HG02981 (cell line): ENCODE measurements around the gene UVSSA.
"Not testable (repeated sequence)": the region's sequence is repeated elsewhere in the genome, so short reads cannot be mapped to it uniquely, and the experiment has no call there.

Source experiments
- ATAC-seq: cut with Tn5 transposase; IDR thresholded peaks from one replicate; pipeline ENCODE4 v1.9.1; 2021; ENCODE audit warnings: mild to moderate bottlenecking, moderate library complexity; ENCODE audit not compliant: unreplicated experiment

UVSSA gene

DNA sequence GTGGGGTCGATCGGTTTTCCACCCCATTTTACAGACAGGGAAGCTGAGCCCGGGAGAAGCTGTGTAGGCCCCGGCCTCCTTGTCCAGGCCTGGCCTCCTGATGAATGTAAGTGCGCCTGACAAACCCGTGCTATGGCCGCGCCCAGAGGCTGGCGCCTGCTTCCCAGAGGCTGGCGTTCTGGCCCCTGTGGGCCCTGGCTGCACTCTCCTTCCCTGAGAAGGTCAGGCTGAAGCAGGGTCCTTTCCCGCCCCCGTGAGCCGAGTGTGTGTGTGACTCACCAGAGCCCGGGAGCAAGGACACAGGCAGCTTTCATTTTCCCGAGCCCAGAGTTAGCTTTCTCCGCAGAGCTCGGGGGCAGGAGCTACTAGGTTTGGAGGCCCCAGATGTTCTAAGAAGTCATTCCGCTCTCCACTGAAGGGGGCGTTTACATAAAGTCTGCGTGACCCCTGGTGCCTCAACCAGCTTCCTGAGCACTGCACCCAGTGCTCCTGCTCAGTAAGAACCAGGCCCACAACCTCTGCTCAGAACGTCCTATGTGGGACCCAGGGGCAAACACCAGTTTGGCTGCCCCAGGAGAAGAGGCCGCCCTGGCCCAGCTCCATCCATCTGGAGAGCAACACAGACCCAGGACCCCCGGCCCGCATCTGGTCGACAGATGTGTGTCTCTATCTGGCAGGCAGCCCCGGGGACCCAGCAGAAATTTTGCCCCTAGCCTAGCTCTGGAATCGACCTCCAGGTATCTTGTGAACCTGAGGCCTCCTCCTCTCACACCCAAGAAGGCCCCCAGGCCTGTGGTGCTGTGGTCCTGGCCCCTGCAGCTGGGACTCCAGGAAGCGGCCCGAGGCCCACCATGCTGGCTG is 13.6 kb downstream of the UVSSA start:
- ATAC-seq: no peak

DNA sequence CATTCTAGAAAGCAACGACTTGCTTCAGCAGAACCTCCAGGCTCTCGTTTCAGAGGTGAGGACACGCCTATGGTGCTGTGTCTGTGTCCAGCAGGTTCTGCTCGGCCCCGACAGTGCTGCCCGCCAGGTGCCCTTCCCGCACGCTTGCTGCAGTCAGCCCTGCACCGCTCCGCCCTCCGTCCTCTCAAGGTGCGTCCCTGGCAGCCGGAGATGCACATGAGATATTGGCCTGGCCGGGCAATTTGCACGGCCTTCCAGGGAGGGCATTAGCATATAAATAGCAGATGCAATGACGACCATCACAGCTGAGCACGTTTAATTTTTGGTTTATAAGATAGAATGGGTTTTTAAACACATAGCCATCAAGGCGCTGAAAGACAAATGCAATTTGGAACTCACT is 14.4 kb downstream of the UVSSA start:
- no peak for ATAC-seq

DNA sequence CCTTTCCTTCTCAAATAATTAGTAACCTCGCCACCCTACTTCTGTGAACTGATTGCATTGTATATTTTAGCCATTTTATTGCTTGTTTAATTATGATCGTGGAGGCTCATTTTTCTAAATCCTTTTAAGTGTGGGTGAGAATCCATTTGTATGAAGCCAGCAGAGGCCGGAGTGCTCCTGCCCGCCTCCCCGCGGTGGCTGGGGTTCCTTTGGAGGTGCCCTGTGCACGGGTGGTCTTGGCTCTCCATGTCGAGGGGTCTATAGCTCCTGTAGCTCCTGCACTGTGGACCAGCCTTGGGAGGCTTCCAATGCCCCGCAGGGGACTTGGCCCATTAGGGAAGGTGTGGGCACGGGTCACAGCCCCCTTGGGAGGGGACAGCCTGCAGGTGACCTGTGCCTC is 15.0 kb downstream of the UVSSA start:
- no peak for ATAC-seq

DNA sequence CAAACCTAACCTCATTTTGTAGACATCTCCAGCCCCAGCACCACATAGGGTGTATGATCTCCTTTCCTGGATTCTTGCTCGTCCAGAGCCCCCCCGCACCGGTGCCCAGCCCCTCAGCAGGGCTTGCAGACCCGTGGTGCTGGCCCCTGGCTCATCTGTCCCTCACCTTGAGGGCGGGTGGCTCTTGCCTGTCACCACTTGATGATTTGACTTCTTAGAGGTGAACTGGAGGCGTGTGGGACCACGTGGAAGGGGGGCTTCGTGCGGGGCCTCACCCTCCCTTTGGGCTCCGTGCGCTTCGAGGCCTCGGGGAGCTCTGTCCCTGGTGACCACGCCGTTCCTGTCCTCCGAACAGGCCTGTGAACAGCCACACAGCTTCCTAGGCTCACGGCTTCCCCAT is 15.5 kb downstream of the UVSSA start:
- no peak for ATAC-seq

DNA sequence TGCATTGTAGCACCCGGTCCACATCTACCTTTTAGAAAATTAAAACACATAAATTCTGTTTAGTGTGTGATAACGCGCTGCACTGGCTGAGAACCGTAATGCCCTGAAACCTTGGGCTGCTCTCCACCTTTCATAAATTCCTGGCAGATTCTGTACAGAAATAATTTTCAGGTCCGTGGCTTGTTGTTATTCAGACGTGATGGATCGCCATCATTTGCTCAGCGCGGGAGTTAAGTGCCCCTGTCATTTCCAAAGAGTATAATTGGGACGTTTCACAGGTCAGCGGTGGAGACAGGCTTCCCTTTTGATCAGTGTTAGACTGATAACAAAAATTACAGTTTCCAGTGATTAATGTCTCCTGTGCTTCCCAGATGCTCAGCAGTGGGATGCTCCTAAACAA is 16.5 kb downstream of the UVSSA start:
- no peak for ATAC-seq

DNA sequence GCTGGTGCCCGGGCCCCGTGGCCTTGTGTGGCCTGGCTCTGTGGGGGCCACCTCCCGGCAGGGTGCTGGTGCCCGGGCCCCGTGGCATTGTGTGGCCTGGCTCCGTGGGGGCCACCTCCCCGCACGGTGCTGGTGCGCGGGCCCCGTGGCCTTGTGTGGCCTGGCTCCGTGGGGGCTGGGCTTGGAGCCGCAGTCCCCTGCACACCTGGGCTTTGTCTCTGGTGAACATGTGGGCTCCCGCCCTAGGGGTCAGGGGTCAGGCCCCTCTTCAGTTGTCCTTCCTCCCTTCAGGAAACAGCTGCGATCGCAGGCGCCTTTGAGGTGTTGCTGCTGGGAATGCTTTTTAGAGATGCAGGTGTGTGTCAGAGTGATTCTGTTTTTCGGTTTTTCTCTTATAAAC is 17.2 kb downstream of the UVSSA start:
- no peak for ATAC-seq

DNA sequence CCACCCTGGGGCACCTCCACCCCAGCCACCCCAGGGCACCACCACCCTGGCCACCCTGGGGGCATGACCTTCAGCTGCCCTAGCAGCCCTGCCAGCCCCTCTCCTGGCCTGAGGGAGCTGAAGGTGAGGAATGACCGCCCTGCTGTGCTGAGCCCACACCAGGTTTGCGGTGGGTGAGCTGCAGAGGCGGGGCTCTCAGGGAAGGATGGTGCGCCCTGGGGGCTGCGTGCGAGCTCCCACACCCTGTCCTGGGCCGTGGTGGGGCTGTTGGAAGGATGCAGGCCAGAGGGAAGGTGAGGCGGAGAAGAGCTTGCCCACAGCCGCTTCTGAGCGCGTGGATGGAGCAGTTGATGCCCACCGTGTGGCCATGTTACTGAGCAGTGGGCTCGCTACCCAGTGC is 17.7 kb downstream of the UVSSA start:
- no peak for ATAC-seq

DNA sequence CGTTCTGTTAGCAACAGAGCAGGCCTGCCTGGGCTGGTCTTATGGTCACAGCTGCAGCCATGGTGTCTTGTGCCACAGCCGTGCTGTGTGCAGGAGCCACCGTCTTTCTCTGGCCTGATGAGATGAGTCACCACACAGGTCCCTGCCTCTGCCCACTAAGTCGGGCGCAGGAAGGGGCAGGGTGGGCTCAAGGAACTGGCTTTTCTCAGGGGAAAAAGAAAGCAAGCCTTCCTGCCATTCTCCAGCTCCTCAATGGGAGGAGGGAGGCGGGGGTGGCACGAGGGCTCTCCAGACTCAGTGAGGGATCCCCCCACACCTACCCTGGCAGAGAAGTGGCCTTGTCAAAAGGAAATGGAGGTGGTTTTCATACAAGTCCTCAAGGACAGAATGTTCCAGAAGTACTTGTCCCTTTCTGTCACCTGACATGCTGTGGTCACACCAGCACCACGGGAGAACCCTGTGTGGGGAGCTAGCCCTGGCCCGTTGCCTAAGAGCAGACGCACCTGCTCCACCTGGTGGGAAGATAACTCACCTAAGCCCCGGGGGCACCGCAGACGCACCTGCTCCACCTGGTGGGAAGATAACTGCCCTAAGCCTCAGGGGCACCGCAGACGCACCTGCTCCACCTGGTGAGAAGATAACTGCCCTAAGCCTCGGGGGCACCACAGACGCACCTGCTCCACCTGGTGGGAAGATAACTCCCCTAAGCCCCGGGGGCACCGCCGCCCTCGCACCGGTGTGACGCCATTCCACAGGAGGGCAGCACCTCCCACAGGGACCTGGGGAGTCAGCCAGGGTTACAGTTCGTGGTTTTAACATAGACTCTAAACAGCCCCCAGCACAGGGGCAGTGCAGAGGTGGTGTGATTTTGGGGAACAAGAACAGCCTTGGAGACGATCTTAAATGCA is 18.5 kb downstream of the UVSSA start:
- no peak for ATAC-seq

DNA sequence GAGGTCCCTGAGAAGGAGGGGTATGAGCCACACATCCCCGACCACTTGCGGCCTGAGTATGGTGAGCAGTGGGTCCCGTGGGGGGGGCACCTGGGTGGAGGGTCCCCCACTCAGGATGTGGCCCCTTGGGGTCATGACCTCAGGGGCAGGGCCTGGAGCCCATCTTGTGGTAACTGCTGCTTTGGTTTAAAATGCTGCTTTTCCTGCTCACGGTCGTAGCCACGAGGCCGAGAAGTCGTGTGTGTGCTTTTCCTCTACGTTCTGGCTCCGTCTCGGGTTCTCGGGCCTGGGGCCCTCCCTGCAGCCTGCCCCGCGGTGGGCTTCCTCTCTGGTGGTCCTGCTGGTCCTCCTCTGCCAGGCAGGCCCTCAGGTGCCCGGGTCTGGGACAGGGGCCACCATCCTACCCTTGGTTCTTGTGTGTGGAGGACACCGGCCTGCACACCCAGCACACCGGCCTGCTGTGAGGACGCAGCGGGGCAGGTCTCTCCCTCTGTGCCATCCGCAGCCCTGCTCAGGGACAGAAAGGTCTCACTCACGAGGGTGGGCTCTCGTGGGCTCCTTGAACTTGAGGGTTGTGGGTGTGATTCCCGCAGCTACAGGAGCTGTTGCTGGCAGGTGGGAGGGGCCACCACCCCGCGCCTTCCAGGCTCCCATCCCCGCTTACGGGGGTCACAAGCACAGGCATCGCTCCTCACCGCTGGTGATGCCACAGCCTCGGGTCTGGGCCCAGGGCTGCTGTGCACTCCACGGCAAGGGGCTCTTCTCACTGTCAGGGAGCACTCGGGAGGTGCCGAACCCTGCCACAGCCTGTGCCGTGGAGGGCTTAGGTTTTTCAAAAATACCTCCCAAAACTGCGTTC is 19.6 kb downstream of the UVSSA start:
- ATAC-seq: no peak

DNA sequence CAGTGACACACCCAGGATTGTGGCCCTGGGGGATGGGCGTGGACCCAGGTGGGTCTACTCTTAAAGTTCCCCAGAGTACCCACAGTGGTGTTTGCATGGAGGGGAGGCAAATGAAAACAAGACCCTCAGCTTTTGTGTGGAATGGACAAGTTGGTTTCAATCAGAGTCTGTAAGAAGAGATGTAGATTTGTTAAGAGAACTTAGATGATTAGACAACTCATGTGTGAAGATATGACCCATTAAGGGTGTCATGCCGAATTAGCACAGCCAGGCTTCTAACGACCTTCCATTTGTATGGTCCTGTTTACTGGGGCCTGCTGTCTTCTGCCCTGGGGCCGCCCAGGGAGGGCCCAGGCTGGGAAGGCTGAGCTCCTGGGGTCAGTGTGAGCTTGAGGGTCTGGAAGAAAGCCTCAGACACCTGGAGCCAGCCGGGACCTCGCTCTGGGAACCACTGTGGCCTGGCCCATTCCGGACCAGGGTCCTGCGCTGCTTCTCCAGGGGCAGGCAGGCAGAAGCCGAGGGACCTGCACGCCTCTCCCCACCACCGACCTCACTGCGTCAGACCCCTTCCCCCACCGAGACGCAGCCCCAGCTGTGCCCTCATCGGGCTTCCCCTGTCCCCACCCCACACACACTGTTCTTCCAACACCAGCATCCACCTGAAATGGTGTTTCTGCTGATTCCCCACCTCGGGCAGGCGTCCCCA is 20.4 kb downstream of the UVSSA start:
- no peak for ATAC-seq

DNA sequence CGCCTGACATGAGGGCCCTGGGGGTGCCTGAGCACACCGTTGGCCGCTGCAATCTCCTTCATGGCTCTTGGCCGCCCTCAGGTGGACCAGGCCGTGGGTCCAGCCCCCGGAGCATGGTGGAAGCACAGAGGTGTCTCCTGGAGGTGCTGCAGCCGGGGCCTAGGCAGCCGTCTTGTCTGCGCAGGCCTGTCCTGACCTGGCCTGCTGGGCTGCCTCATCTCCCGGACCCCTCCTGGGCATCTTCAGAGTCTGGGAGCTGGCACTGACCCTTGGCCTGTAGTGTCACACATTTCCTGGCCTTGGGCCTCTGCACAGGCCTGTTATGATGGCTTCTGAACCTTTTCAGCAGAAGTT is 20.9 kb downstream of the UVSSA start:
- no peak for ATAC-seq

DNA sequence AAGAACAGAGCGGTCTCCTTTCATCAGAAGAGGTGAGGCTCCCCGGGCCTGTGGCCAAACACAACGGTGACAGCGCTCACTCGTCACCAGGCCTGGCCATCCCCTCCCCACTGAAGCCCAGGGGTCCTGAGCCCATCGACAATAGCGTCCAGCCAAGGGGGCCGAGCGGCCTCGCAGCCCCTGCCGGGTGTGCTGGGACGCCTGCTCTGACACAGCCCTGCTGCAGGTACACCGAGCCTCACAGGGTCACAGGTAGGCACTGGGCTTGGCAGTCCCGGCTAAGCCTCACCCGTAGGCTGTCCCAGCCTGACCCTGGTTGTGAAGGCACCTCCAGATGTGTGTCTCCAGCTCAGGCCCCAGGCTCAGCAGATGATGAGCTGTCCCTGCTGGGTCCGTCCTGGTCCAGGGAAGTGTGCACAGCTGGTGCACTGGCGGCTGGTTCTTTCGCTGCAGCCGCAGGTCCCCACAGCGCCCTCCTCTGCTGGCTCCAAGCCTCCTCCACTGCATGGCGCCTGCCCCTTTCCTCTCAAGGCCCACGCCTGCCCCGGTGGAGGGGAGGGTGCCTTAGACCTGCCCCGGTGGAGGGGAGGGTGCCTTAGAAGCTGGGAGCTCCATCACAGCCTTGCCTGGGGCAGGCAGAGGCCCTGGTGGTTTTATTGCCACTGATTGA is 21.5 kb downstream of the UVSSA start:
- ATAC-seq: no peak

DNA sequence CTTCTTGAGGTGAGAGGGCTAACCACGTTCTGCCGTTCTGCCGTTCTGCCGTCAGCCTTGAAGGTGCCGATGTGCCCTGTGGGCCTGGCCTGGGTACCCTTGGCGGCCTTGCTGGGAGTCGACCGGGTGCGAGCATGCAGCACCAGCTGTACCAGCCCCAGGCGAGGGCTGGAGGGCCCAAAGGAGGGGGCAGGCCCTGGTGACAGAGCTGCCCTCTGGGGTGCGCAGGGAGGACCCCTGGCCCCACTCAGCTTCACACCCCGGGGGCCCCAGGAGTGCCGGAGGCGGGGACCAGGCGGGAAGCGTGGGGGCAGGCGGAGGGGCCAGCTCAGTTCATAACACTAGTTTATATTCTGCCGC is 22.1 kb downstream of the UVSSA start:
- ATAC-seq: no peak

DNA sequence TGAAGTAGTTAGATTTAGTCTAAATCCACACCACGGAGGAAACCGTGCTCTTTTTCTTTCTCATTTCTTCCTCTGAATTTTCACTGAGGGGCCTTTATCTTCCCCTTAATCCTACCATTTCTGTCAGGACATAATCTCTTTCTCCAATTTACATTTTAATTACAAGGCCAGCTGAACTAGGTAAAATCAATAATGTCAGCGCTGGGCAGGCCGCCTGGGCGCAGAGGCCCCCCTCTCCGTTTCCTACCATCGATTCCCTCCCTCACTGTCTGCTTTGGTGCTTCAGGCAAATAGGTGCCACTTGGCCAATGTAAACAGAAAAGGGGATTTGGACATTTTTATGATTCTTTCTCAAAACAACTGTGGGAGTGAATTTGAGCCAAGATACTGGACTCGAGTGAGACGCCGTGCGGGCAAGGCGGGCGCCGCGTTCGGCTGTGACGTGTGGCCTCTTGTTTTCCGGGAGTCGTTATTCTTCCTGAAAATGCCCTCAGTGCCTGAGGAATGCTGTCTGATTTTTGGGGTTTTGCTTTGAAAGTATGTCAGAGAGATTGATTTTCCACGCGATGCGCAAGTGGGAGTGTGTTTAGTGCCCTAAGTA is 22.6 kb downstream of the UVSSA start:
- ATAC-seq: no peak

DNA sequence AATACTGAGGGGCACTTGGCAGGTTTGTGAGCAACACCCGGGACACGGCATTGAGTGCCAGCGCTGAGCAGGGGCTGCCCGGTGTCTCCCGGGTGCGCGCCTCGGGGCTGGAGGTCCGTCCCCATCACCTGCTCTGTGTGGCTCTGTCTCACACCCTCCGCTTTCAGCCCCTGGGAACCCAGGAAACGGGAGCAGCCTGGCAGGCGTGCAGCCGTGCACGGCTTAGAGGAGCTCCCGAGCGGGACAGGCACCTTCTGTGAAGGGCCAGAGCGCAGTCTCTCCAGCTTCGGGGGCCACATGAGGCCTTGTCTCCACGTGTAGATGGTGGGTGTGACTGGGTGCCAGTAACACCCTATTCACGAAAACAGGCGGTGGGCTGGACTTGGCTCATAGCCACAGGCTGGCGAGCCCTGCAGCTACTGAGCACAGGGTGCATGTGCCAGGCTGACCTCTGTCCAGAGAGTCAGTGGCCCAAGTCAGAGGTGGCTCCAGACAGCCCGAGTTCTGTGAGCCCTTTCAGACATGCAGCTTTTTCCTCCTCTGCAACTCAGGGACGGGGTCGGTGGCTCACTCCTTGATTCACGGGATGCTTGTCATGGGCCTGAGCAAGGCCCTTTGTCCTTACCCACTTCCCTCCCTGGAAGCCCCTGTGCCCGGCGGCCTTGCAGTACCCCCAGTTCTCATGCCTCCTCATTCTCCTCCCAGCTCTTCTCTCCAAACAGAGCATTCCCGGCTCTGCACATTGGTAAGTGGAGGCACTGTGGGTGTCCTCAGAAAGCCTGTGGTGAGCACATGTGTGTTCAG is 23.5 kb downstream of the UVSSA start:
- ATAC-seq: no peak

DNA sequence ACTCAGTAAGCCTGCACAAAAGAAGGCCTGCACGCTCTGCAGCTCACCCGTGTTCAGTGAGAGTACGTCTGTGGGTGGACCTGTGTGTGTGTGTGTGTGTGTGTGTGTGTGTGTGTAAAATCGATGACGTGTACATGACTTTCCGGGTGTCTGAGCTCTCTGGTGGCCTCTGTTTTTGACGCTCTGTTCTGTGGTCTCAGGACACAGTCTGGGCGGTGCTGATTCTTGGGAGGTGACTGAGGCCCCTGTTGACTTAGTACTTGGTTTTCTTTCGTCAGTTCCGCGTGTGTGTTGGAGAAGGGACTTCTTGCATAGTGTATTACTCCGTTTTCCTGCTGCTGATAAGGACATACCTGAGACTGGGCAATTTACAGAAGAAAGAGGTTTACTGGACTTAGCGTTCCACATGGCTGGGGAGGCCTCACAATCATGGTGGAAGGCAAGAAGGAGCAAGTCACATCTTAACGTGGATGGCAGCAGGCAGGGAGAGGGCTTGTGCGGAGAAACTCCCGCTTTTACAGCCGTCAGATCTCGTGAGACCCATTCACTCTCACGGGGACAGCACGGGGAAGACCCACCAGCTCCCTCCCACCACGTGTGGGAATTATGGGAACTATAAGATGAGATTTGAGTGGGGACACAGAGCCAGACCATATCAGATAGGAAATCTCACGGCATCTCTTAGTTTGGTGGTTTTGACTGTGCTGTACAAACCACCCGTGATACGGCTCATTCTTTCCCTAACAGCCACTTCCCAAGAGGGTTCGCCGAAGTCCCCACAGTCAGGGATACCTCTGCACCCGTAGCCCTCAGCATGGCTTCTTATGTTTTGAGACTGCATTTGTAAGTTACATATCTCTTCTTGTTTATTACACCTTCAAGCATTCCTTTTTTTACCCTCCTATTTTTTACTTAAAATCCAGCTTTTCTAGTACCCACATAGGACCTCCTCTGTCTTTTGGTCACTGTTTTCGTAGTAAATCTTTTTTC is 24.5 kb downstream of the UVSSA start:
- no peak for ATAC-seq

DNA sequence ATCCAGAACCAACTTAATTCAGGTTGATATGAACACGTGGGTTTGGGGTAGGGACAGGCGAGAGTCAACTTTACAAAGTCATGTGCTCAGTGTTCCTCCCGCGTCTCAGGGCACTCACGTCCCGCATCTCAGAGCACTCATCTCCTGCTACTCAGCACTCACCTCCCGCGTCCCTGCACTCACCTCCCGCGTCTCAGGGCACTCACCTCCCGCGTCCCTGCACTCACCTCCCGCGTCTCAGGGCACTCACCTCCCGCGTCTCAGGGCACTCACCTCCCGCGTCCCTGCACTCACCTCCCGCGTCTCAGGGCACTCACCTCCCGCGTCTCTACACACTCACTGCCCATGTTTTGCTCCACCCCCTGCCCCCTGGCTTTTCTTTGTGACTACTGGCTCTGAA is 25.6 kb downstream of the UVSSA start:
- not testable (repeated sequence) for ATAC-seq
